GM15510 (cell line): ENCODE measurements around the gene SPSB2.
A peak's percentile ranks its signal among the peaks of the same experiment; 100 is the strongest.

Experiments used
- POLR2A ChIP-seq: IDR thresholded peaks from 3 replicates; pipeline ENCODE4 v1.6.1; 2011; ENCODE audit warnings: borderline replicate concordance; ENCODE audit not compliant: insufficient read length; ENCODE audit errors: extremely low read depth

The SPSB2 gene

DNA sequence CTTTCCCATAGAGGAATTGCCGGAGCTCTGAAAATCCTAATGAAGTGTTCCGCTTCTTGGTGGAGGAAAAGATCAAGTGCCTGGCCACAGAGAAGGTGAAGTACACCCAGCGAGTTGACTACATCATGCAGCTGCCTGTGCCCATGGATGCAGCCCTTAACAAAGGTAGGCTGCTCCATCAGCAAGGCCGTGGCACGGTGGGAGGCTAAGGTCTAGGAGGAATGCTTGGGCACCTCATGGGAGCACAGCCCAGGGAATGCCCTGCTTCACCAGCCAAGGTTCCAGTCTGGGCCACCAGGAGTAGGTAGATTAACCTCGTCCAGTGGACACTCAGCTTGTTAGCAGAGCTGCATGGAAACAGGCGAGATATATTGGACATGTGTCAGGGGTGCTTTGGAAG, 12.2 kb downstream of the SPSB2 start:
- no peak for TF ChIP-seq POLR2A

DNA sequence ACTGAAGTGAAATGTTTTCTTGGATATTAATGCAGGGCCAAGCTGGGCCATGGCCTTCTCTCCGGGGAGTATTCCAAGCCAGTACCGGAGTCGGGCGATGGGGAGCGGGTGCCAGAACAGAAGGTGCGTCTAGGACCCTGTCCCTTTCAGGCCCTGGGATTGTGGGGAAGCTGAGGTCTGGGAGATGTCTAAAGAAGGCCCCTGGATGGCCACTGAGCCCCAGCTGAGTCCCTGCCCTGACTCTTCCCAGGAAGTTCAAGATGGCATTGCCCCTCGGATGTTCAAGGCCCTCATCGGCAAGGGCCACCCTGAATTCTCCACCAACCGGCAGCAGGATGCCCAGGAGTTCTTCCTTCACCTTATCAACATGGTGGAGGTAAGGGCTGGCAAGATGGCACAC, 13.0 kb downstream of the SPSB2 start:
- TF ChIP-seq POLR2A = no peak

- no peak for TF ChIP-seq POLR2A
These were observed 14.3 kb downstream of the SPSB2 start for GRCh38 chr12:6858799-6859198.

DNA sequence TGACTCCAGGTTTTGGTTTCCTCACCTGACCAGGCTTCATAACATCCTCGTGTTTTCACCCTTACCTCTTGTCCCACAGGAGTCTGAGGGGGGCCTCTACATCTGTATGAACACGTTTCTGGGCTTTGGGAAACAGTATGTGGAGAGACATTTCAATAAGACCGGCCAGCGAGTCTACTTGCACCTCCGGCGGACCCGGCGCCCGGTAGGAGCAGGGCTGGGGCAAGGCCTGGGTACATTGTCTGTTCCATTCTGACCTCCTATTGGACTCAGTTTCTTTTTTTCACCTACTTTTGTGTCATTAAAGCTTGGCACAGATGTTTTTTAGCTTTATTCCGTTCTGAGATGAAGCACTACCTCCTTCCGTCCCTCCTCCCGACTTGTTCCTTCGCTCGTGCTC, 17.8 kb downstream of the SPSB2 start:
- TF ChIP-seq POLR2A = no peak

- no peak for TF ChIP-seq POLR2A
These were observed 19.1 kb downstream of the SPSB2 start for GRCh38 chr12:6854036-6854435.

- TF ChIP-seq POLR2A = no peak
These were observed 19.5 kb downstream of the SPSB2 start for GRCh38 chr12:6853626-6854025.

- TF ChIP-seq POLR2A = no peak
These were observed 20.3 kb downstream of the SPSB2 start for GRCh38 chr12:6852651-6853354.

DNA sequence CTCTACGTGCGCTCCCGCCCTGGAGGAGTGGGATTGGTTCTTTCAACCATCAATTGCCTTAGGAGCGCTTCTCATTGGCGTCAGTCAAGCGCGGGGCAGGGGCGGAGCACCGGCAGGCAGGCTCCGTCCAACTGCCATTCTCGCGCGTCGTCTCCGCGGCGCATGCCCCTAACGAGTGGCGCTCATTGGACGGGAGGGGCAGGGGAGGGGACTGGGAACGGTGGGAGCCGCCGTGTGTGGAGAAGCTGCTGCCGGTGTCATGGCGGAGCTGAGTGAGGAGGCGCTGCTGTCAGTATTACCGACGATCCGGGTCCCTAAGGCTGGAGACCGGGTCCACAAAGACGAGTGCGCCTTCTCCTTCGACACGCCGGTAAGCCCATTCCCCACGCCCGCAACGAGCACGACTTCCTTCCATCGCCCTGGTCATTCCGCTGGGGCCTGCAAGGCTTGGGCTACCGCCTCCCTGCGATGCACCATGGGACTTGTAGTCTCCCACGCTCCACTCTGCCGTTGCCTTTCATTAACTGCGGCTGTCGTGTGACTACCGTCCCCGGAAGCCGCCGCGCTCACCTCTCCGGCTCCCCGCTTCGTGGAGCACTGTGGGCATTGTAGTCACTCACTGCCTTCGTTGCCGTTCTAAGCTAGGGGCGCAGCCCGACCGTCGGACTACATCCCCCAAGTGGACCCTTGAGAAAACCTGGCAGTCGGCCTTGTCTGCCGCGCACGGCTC, 21.0 kb downstream of the SPSB2 start, which contains the start of gene USP5:
USP5 (plus strand) TSS at position 230 of the 730 bp plus-strand sequence; CDS start at position 260, 30 bp downstream.
- peak; percentile 84 for TF ChIP-seq POLR2A

GRCh38 chr12:6851153-6851920, 21.8 kb downstream of the SPSB2 start, which contains the start of gene CDCA3:
Gene CDCA3, minus strand, starts transcription at chr12:6851286. Its CDS starts 334 bp downstream, at chr12:6850952.
- TF ChIP-seq POLR2A = peak; percentile 54

GRCh38 chr12:6850796-6851152, 22.3 kb downstream of the SPSB2 start:
- TF ChIP-seq POLR2A = no peak

GRCh38 chr12:6849976-6850560, 23.0 kb downstream of the SPSB2 start:
- no peak for TF ChIP-seq POLR2A

DNA sequence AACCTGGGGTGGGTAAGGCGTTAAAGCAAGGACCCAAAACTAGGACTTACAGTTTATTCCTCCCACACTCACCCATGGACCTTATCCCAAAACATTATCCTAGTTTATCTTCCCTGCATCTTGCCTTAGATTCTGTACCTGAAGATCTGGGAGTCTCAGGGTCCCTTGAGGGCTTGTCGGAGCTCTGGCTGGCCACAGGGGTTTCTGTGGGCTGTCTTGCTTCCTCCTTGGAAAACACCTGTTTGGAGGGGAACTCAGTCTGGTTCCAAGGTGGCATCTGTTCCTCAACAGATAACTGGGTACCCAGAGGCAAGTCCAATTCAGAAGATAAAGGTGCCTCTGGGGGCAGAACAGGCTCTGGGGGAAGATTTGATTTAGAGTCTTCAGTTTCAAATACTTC, 23.7 kb downstream of the SPSB2 start:
- no peak for TF ChIP-seq POLR2A

DNA sequence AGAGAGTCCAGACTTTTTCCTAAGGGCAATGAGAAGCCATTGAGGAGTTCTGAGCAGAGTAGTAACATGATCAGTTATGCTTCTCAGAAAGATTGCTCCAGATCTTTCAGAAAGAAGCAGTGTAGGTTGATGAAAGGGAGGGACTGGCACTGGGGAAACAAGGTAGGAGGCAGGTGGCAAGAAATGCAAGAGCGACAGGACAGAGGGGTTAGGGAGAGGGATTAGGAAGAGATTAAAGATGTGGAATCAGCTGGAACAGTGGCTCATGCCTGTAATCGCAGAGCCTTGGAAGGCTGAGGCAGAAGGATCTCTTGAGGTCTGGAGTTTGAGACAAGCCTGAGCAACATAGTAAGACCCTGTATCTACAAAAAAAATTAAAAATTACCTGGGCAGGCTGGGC, 25.4 kb downstream of the SPSB2 start:
- TF ChIP-seq POLR2A = no peak

- no peak for TF ChIP-seq POLR2A
These were observed 26.7 kb downstream of the SPSB2 start for GRCh38 chr12:6846316-6846869.

DNA sequence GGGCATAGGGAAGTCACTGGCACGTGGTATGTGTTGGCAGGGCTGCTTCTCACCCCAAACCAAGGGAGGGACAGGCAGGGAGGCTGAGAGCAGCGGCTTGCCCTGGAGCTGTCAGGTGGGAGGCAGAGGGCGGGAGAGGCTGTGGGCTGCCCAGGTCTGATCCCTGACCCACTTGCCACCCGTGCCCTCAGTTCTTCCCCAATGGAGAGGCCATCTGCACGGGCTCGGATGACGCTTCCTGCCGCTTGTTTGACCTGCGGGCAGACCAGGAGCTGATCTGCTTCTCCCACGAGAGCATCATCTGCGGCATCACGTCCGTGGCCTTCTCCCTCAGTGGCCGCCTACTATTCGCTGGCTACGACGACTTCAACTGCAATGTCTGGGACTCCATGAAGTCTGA, 27.7 kb downstream of the SPSB2 start:
- no peak for TF ChIP-seq POLR2A

DNA sequence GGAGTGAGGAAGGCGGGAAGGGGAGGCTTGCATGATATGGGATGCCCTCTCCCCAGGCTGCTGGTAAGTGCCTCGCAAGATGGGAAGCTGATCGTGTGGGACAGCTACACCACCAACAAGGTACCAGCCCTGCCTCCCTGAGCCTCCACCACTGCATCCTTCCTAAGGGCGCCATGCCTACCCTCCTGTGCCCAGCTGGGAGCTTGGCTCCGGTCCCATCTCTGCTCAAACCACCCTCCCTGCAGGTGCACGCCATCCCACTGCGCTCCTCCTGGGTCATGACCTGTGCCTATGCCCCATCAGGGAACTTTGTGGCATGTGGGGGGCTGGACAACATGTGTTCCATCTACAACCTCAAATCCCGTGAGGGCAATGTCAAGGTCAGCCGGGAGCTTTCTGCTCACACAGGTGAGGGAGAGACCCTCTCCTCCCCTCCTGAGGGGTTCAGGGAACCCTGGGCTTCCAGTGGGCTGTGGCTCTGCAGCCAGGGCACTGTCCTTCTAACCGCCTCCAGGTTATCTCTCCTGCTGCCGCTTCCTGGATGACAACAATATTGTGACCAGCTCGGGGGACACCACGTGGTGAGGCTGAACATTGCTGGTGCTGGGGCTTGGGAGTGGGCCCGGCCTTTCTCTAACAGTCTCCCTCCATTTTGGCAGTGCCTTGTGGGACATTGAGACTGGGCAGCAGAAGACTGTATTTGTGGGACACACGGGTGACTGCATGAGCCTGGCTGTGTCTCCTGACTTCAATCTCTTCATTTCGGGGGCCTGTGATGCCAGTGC, 29.8 kb downstream of the SPSB2 start:
- TF ChIP-seq POLR2A = no peak
